GM12891 (cell line): ENCODE data around the gene TRIM47.

ENCODE experiments used
- DNase-seq: peaks from one replicate; pipeline ENCODE4 v3.0.0; 2011; ENCODE audit warnings: low spot score; ENCODE audit not compliant: insufficient read length
- FAIRE-seq: peaks from 2 replicates; lab custom pipeline; 2011; peaks lifted over from hg19 to GRCh38; lab: Jason Lieb, UNC
- PAX5 ChIP-seq: IDR thresholded peaks from 2 replicates; pipeline ENCODE4 v1.6.1; 2011; ENCODE audit warnings: low read length, moderate library complexity, mild to moderate bottlenecking; ENCODE audit not compliant: insufficient read depth, severe bottlenecking
- POLR2A ChIP-seq: IDR thresholded peaks from 2 replicates; pipeline ENCODE4 v1.6.1; 2011; ENCODE audit warnings: low read depth, low read length, control low read depth
- POLR2AphosphoS5 ChIP-seq: IDR thresholded peaks from 2 replicates; pipeline ENCODE4 v1.6.1; 2011; ENCODE audit warnings: low read depth, low read length, control low read depth
- POU2F2 ChIP-seq: IDR thresholded peaks from 2 replicates; pipeline ENCODE4 v1.6.1; 2011; ENCODE audit warnings: low read depth, mild to moderate bottlenecking, control low read depth, low read length, moderate library complexity
- SPI1 ChIP-seq: IDR thresholded peaks from 2 replicates; pipeline ENCODE4 v1.6.1; 2011; ENCODE audit warnings: low read depth, low read length, control low read depth
- TAF1 ChIP-seq: IDR thresholded peaks from 2 replicates; pipeline ENCODE4 v1.6.1; 2011; ENCODE audit warnings: low read depth, low read length, control low read depth

TRIM47 gene

GRCh38 chr17:75839942-75840798 lies 38.2 kb downstream of the TRIM47 start:
- FAIRE-seq (no peak), DNase-seq (no peak)
- TF ChIP-seq TAF1 (no peak), SPI1 (no peak), POLR2AphosphoS5 (no peak), POLR2A (no peak), PAX5 (no peak), POU2F2 (no peak)

- TF ChIP-seq POU2F2 (no peak), POLR2A (no peak), PAX5 (no peak), TAF1 (no peak), POLR2AphosphoS5 (no peak), SPI1 (no peak)
- FAIRE-seq (no peak), DNase-seq (no peak)
Measured at GRCh38 chr17:75838410-75838809, 40.0 kb downstream of the TRIM47 start.

GRCh38 chr17:75837899-75838298 lies 40.5 kb downstream of the TRIM47 start:
- FAIRE-seq (no peak), DNase-seq (no peak)

GRCh38 chr17:75836605-75837004 lies 41.8 kb downstream of the TRIM47 start:
- FAIRE-seq (no peak), DNase-seq (no peak)
- no peak for TF ChIP-seq PAX5
- no peak for TF ChIP-seq POLR2AphosphoS5
- TF ChIP-seq SPI1 = no peak
- no peak for TF ChIP-seq POU2F2
- no peak for TF ChIP-seq POLR2A
- TF ChIP-seq TAF1 = no peak

More at GRCh38 chr17:75837899-75838298, 40.5 kb downstream of the TRIM47 start:
- no peak for TF ChIP-seq POU2F2
- no peak for TF ChIP-seq POLR2A
- TF ChIP-seq PAX5 = no peak
- TF ChIP-seq TAF1 = no peak
- no peak for TF ChIP-seq SPI1
- TF ChIP-seq POLR2AphosphoS5 = no peak

GRCh38 chr17:75835654-75835987 lies 42.8 kb downstream of the TRIM47 start:
- FAIRE-seq (no peak), DNase-seq (no peak)
- no peak for TF ChIP-seq PAX5
- TF ChIP-seq TAF1 = no peak
- no peak for TF ChIP-seq POU2F2
- no peak for TF ChIP-seq SPI1
- TF ChIP-seq POLR2A = no peak
- no peak for TF ChIP-seq POLR2AphosphoS5

GRCh38 chr17:75834928-75835653 lies 43.3 kb downstream of the TRIM47 start:
- no peak for DNase-seq
- FAIRE-seq = no peak

GRCh38 chr17:75834279-75834920 lies 44.0 kb downstream of the TRIM47 start:
- FAIRE-seq = no peak
- TF ChIP-seq PAX5 (no peak), SPI1 (no peak), POLR2AphosphoS5 (no peak), POLR2A (no peak), POU2F2 (no peak), TAF1 (no peak)

More at GRCh38 chr17:75834928-75835653, 43.3 kb downstream of the TRIM47 start:
- TF ChIP-seq POLR2AphosphoS5 = no peak
- TF ChIP-seq TAF1 = no peak
- no peak for TF ChIP-seq POLR2A
- TF ChIP-seq SPI1 = no peak
- TF ChIP-seq POU2F2 = no peak
- TF ChIP-seq PAX5 = no peak

GRCh38 chr17:75832652-75833400 lies 45.6 kb downstream of the TRIM47 start:
- DNase-seq (no peak), FAIRE-seq (peak; percentile 58)

More at GRCh38 chr17:75834279-75834920, 44.0 kb downstream of the TRIM47 start:
- DNase-seq = no peak

More at GRCh38 chr17:75832652-75833400, 45.6 kb downstream of the TRIM47 start:
- TF ChIP-seq SPI1 = no peak
- no peak for TF ChIP-seq POU2F2
- no peak for TF ChIP-seq PAX5
- no peak for TF ChIP-seq POLR2AphosphoS5
- no peak for TF ChIP-seq POLR2A
- no peak for TF ChIP-seq TAF1
